Measurements from ENCODE around the gene PBXIP1.

Gene PBXIP1

DNA sequence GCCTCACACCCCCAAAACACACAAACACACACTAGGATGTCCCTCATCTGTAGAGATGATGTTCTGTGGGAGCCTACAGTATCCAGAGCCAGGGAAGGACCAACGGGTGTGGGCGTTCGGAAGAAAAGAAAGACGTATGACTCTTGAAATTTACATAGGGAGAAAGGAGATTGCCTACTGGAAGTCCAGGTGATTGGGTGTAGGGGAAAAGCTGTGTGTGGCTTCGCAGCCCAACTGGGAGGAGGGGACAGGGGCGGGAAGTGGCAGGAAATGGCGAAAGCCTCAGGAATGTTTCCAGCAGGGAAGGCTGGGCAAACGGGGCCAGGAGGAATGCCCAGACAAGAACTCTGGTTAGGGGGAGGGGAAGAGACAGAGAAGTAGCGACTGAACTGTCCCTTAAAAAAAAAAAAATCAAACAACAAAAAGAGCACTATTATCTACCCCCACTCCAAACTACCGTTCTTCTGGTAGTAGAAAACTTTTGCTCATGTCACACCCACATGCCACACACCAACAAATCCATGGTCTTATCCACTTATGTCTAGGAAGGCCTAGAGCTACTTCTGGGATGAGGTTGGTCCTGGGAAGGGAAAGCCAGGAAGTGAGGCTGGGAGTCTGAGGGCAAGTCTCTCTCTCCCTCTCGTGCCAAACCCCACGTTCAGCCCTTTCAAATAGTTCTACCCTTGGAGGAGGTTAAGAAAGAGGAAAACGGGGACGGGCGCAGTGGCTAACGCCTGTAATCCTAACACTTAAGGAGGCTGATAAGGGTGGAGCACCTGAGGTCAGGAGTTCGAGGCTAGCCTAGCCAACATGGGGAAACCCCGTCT is 16.8 kb upstream of the PBXIP1 start:
- peak; percentile 36 for DNase-seq

DNA sequence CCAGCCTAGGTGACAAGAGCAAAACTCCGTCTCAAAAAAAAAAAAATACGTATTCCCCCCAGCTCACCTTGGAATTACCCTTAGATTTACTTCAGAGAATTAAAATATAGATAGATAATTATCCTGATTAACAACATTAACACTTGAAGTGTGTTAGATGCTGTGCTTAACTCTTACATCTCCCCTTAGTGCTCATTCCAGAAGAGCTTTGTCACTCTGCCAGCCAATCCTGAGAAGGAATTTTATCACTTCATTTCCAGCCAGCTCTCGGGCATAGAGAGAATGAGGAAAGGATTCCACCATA is 16.3 kb upstream of the PBXIP1 start:
- DNase-seq, result peak; percentile 23

DNA sequence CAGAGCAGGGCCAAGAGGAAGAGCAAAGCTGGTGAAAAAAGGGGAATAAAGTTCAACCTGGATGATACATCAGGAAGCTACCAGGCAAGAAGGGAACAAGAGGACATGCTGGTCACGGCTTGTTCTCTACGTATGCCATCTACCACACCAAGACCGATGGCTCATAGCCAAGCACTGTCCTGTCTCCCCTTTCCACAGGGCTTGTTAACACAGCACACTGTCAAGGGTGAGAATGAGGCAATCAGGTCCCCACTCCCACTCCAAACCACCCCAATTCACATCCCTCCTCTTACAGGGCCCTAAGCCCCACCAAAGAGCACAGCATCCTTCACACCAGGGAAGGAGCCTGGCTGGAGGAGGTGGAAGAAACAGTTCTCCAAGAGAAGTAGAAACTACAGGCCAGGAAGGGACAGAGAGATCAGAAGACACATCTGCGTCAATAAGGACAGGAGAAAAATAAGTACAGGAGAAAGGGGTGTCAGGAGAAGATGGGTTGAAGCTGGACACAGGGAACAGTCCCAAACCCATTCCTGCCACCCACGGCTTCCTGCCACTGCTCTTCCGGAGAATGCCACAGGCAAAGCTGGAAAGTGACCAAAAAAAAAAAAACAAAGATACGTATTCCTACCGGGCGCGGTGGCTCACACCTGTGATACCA is 15.6 kb upstream of the PBXIP1 start:
- peak; percentile 43 for DNase-seq

DNA sequence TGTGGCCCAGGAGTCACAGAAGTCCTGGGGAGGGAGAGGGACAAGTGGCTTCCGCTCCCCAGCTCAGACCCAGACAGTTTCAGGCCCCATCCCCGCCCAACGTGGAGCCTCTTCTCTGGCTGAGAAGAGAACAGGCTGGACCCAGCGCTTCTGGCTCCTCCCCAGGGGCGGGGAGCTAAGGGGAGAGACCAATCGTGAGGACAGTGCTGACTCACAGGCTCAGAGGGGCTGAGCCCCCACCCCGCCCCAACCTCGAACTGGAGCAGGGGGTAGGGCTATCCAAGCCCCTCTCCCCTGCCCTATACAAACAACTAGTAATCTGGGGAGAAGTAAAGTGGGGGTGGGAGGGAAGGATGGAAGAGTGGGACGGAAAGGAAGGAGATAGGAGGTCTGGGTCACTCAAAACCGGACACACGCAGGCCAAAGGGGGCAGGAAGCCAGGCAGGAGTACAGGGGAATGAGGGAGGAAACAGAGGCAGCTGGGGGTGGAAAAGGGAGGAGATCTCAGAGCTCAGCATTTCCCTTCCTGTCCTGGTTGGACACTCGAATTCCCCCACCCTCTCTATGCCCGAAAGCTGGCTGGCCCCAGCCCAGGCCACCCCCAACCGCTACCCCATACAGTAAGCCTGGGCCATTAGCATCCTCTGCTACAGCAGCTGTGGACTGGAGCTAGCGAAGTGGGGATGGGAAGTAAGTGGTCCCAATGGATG is 14.9 kb upstream of the PBXIP1 start, which contains the start of gene SHC1:
Gene SHC1, minus strand, starts transcription at position 117 of the 710 bp plus-strand sequence. CDS start 221 bp downstream, outside the sequence.
- peak; percentile 95 for DNase-seq

DNA sequence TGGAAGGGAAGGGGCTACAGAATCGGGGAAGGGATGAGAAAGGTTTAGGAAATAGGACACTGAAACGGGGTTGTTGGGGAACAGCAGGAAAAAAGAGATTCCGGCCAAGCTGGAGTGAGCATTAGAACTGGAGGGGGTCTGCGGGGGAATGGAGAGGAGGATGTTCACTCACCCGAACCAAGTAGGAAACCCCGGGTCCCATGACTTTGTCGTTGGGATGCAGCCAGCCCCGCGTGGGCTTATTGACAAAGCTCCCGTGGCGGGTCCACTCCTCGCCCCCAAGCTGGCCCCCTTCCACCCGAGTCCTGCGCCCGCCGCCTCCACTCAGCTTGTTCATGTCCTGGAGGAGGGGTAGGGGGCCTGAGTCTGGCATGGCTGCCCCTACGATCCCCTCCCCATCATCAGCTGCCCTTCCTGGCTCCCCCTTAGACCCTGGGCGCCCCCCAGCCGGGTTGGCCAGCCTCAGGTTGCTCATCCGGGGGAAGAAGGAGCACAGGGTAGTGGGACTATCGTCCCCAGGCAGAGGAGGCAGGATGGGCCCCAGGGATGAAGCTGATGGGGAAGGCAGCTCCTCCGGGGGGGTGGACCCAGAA is 14.1 kb upstream of the PBXIP1 start:
- DNase-seq, result no peak

DNA sequence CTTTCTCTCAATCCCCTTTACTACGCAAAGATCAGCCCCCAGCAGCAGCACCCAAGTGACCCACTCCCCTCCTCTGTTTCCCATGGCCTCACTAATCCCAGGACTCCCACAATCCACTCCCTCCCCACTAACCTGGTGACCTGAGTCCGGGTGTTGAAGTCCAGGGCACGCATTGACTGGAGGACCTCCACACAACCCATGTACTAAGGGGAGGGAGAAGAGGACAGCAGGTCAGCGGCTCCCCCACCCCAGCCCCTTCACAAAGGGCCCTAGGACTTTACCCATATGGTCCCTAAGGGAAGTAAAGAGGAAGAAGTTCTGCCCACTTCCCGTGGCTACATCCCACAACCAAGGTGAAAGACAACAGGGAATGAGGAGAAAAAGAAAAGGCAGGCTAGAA is 13.3 kb upstream of the PBXIP1 start:
- no peak for DNase-seq

DNA sequence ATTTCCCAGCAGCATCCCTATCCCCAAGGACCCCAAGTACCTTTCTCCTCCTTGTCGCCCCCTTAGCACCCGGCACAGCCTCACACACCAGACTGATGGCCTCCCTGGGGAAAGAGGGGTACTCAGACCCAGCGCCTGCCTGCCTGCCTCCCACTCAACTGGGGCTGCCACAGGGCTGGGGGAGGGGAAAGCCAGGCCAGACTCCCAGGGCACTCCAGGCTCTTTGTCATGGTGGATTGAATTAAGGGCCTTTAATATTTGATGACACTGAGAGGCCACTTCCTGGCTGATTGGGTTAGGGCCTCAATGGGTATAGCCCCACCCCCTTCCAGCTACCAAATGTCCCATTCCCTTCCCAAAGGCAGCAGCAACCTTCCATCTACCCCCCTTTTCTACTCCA is 12.8 kb upstream of the PBXIP1 start:
- DNase-seq, result no peak

DNA sequence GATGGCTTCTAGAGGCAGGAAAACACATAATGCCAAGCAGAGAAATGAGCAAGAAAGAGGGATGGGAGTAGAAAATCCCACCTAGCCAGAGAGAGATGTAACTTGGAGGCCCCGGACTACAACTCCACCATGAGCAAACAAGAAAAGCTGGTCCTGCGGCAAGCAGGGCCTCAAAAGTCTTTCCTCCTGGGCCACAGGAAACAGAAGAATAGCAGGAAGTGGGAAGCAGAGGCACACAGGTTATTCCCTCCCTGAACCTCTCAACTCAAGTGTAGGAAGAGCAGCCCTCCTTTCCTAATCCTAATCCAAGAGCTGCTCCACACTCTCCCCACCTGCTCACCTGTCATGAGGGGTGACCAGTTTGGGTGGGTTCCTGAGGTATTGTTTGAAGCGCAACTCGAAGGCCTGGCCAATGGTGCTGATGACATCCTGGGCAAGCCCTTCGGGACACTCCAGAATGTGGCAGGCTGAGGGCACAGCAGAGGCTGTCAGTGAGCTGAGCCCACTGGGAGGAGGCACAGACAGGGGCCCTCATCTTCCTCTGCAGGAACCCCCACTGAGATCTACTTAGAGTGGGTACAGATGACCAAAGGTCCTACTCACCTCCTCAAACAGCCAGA is 11.5 kb upstream of the PBXIP1 start:
- DNase-seq, result no peak

DNA sequence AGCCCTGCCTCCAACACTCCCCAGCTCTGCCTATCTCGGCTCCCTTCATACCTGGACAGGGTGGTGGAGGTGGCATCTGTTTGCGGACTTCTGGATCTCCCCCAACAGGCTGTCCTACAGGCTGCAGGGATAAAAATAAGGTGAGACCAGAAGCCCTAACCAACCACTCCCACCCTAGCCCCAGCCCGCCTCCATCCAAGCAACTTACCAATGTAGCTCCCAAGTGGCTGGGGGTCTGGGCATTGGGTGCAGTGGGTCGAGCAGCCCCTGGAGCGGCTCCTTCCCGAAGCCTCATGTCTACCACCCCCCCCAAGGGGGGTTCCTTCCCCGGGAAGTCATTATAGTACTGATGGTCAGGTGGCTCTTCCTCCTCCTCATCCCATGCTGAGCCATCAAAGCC is 10.2 kb upstream of the PBXIP1 start:
- no peak for DNase-seq

DNA sequence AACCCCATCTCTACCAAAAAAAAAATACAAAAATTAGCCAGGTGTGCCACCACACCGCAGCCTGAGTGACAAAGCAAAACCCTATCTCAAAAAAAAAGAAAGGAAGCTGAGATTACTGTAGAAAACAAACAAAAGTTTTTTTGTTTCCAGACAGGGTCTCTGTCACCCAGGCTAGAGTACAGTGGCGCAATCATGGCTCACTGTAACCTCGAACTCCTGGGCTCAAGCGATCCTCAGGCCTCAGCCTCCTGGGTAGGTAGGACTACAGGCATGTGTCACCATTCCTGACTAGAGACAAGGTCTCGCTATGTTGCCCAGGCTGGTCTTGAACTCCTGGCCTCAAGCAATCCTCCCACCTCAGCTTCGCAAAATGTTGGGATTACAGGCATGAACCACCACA is 8.5 kb upstream of the PBXIP1 start:
- DNase-seq, result no peak

DNA sequence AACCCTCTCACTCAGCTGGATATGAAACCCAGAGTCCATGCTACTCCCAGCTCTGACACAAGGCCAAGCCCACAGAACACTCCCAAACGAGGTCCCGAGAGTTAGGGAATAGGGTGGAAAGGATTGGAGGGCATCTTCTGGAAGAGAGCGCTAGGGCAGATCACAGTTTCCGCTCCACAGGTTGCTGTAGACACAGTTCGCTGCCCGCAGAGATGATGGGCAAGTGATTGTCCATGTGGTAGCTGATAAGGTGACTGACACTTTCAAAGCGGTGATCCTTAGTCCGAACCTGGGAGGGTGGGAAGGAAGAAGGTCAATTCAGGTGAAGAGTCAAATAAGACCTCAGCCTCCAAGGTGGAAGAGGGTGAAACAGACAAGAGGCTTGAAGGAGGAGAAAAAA is 7.7 kb upstream of the PBXIP1 start:
- DNase-seq, result no peak

DNA sequence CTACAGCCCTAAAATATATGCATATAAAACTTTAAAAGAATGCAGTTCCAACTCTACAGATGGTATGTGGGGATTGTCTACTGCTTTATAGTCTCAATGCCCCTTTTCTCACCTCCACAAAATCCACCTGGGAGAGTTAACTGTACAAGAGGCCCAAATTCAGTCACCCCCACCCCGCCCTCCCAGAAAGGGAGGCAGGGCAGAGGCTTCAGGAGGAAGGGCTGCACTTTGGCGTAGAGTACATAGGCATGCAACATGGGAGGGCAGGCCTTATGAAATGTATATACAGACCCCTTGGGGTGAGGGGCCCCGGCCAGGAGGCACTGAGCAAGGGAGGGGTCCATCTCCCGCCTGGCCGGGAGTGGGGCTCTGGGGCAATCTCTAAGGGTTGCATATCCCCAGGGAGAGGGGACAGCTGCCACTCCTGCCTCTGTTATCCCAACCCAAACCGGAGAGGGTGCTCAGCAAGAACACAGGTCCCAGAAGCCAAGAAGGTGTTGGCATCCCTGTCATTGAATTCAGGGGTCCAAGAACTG is 7.0 kb upstream of the PBXIP1 start:
- no peak for DNase-seq

DNA sequence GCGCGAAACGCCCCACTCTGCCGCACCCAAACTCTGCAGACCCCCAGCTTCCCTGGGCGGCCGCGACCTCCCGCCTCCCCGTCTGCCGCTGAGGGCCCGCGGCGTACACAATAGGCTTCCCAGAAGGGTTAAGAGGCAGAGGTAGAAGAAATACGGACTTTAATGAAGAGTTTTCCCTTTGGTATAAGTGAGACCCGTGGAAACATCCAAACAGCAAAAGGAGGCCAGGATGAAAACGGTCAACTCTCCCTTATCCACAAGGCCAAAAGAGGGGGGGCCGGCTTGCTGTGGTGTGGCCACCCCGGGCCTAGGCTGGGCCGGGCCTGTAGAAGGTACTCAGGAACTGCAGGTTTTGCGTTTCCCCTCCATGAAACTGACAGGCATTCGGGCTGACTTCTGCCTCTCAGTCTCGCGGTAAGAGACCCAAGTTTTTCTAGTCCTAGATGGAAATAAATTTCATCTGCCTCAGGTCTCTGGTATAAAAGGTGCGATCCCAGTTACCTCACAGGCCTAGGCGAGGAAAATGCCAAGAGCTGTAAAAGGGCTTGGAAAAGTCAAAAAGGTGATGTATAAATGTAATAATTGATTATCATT is 6.4 kb upstream of the PBXIP1 start:
- DNase-seq, result peak; percentile 66

DNA sequence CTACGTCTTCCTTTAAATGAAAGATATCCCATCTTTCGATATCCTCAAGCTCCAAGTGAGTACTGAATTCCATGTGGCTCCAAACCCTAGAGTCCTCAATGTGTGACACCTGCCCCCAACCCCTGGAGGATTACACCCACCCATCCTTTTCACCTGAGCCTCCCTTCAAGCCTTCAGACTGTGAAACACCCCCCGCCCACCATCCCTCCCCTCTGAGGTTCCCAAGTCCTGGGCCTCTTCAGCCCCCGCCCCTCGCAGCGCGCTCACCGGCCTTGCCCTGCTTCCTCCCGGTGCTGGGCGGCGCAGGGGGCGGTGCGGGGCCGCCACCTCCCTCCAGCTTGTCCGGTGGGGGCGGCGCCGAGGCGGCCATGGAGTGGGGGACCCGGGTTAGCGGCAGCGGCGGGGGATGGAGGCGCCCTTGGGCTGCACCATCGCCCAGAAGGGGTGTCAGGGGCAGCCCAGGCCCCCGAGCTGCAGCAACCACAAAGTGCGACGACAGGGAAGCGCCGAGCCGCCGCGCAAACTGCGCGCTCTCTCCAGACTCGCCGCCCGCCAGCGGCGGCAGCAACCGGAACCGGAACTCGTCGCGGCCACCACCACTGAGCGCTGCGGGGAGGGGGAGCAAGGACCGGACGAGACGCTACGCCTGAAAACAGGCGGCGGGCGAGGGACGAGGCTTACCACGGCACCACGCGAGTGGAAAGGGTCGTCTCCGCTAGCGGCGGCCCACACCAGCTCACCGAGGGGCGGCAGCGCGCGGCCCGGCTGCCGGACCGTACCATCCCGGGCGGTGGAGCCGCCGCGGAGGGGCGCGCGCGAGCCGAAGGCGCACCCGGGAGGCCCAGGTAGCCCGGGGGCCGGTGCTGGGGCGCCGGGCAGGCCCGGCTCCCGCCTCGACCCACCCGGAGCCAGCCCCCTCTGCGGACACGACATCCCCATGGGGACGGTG is 5.6 kb upstream of the PBXIP1 start, which contains the start of gene PYGO2:
Gene PYGO2, minus strand, starts transcription at position 576 of the 949 bp plus-strand sequence. Its CDS starts 206 bp downstream, at position 370.
- DNase-seq, result peak; percentile 83

DNA sequence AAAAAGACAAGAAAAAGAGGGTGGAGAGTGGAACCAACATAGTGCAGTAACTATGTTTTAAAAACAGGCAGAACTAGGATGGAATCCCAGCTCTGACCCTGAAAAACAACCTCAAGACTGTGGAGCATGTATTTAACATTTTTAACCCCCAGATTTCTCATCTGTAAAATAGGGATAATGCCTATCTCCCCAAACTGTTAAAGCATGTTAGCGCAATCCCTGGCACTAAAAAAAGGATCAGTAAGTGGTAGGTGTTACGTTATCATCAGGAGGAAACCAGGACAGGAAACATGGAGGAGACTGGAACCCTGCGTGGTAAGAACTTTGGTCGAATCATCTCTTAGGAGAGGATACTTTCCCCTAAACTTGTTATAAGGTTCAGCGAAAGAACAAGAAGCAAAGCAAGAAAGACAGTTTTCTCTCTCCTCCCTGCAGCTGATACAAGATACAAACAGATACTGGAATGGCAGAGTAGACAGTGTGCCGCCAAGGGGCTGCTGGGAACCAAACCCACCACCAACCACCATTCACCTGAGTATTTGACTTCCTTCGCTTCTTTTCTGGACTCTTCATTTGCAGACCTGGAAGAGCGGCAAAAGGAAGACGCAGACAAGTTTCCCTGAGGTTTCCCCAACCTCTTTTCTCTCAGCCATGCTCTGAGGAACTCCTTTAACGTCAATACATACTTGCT is 4.7 kb upstream of the PBXIP1 start:
- peak; percentile 47 for DNase-seq

DNA sequence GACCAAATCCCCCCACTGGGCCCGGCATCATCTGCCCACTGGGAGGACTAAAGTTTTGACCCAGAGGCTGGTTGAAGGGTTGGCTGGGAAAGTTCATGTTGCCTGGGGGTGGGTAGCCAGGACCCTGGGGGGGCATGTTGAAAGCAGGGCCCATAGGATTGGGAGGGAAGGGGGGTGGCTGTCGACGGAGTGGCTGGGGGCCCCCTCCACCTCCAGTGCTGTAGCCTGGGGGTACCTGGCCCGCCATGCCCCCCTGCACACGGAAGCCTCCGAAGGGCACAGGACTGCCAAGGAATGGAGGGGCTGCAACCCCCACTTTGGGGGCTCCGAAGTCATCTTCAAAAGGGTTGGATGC is 3.5 kb upstream of the PBXIP1 start:
- no peak for DNase-seq

DNA sequence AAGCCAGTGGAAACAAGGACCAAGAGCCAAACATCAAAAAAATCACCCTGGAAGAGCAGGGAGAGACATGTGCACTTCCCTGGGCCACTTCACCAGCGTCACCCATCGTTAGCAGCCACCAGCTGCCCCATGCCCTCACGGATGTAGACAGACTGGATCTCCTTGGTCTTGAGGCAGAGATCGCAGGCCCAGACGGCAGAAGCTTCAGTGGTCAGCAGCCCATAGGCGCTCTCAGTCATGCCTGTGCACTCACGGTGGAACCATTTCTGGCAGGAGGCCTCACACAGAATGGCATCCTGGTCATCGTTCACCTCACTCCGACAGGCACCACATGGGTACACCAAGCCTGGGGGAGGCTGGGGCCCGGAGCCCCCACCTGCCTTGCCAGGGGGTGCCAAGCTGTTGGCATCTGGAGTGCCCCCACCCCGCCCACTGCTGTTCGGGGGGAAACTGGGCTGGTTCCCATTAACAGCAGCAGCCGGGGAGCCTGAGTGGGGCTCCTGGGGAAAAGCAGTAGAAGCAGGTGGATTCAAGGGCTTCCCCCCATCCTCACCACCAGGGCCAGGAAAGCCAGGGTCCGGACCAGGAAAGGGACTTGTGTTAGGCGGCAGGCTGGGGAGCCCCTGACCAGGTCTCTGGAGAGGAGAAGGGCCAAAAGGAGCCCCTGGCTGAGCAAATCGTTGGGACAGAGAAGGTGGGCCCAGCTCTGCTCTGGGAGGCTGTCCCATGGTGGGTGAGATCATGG is 3.0 kb upstream of the PBXIP1 start:
- DNase-seq, result no peak

DNA sequence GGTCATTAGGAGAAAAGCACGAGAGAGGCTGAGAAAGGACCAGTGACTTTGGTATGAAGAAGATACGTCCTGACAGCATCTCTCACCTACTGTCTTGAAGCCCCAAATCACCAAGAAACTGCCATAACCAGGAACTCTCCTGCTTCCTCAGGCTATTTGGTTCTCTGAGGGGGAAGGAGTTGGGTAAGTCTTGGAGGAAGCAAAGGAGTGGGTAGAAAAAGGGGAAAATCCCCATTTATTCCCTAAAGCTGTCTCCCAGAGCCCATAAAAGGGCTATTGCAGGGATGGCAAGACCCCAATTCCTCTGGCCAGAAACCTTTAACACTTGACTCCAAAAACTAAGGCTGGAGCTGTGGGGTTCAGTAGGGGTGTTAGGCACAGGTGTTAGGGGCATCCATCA is 2.1 kb upstream of the PBXIP1 start:
- DNase-seq, result no peak

DNA sequence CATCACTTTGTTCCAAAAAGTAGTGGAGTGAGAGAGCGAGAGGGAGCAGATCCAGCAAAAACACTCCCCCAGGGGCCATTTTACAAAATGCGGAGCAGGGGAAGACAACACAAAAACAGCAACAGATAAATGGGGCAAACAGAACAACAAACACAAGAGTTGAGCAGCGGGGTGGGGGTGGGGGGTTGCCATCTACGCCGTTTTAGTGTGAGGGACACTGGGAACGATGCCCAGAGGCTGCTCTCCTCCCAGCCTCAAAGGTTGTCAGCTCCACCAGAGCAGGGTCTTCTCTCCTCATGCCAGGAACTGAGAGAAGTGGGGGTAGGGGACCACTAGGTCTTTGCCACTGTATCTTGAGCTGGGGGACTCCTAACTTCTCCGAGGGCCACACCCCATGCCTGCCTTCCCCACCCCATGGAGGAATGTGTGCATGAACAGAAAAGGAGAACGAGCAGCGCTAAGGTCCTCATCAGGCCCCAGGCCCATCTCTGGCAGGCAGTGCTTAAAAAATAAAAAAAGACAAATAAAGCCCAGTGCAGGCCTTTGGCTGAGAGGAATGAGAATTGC is 1.3 kb upstream of the PBXIP1 start:
- DNase-seq, result no peak

All from hematopoietic multipotent progenitor cell treated with erythropoietin and hydrocortisone succinate and interleukin-3 and kit ligand, for 6 days (in vitro differentiated cells).